ENCODE results near the gene CIAO2A.

The CIAO2A gene

DNA sequence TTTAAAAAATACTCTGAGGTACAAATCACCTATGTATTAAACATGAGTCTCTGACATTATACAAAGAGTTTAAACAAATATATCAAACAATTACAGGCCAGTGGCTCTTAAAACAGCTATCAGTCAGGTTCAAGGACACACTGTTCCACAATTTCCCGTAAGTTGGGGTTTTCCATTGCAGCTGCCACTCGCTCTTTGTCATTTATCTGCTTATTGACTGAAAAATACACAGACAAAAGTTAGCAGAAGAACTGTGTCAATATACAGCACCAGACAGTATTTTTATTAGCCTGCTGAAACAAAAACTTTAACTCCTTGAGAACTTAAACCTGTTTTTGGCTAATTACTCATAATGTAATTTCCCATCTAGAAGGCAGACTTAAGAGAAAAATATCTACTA lies 20.8 kb downstream of the CIAO2A start:
- Histone ChIP-seq H3K4me1 (ENCODE audit: control extremely low read depth in 1 of 4, control insufficient read depth in 4 of 4, insufficient read depth in 4 of 4, low read length in 3 of 4) (peaks cover 0 to 15% (median 7%) of the 10 kb centered on the region in 4 experiments), H3K9me3 (ENCODE audit: control extremely low read depth in 1 of 5, control insufficient read depth in 4 of 5, insufficient read depth in 2 of 5, low read depth in 1 of 5, low read length in 4 of 5) (no peaks in the 10 kb centered on the region), H3K4me3 (ENCODE audit: control insufficient read depth in 1 of 7, extremely low read depth in 1 of 7, insufficient read depth in 4 of 7, low read depth in 2 of 7, low read length in 6 of 7) (no peak overlapping the region), H3K27ac (ENCODE audit: insufficient read depth in 1 of 2, low read depth in 1 of 2, low read length in 2 of 2, poor library complexity in 1 of 2, severe bottlenecking in 2 of 2) (no peak overlapping the region), H3K27me3 (replicated peaks in 2 of 5; ENCODE audit: control insufficient read depth in 4 of 5, insufficient read depth in 5 of 5, low read length in 4 of 5) (no peaks in the 10 kb centered on the region), H3K36me3 (ENCODE audit: control insufficient read depth in 4 of 4, insufficient read depth in 4 of 4, low read length in 3 of 4) (peaks cover 9 to 36% (median 25%) of the 10 kb centered on the region in 4 experiments)
- WGBS (ENCODE audit: insufficient coverage) = 100% methylated on average over 2 of the region's 2 CpGs
- ChIA-PET POLR2A (no interaction called here), CTCF (interaction anchor here (1.3 kb wide), 1 partner anchor 321 kb away, joined by 3 read pairs; no protein-coding TSS in a partner anchor)
- DNase-seq = no peak

- peaks cover 9 to 36% (median 25%) of the 10 kb centered on the region in 4 experiments for H3K36me3 ChIP-seq (ENCODE audit: control insufficient read depth in 4 of 4, insufficient read depth in 4 of 4, low read length in 3 of 4)
- H3K27ac ChIP-seq (ENCODE audit: insufficient read depth in 1 of 2, low read depth in 1 of 2, low read length in 2 of 2, poor library complexity in 1 of 2, severe bottlenecking in 2 of 2) = no peak overlapping the region
- no peaks in the 10 kb centered on the region for H3K9me3 ChIP-seq (ENCODE audit: control extremely low read depth in 1 of 5, control insufficient read depth in 4 of 5, insufficient read depth in 2 of 5, low read depth in 1 of 5, low read length in 4 of 5)
- H3K4me1 ChIP-seq (ENCODE audit: control extremely low read depth in 1 of 4, control insufficient read depth in 4 of 4, insufficient read depth in 4 of 4, low read length in 3 of 4) = peaks cover 0 to 19% (median 9%) of the 10 kb centered on the region in 4 experiments
- DNase-seq = no peak
- ChIA-PET POLR2A (no interaction called here), CTCF (interaction anchor here (0.9 to 1.4 kb wide), 5 partner anchors 9 to 320 kb away, joined by 3 to 10 read pairs (median 3); no protein-coding TSS in a partner anchor)
- no peak overlapping the region for H3K4me3 ChIP-seq (ENCODE audit: control insufficient read depth in 1 of 7, extremely low read depth in 1 of 7, insufficient read depth in 4 of 7, low read depth in 2 of 7, low read length in 6 of 7)
- WGBS (ENCODE audit: insufficient coverage) = 100% methylated on average over 3 of the region's 4 CpGs
- H3K27me3 ChIP-seq (replicated peaks in 2 of 5; ENCODE audit: control insufficient read depth in 4 of 5, insufficient read depth in 5 of 5, low read length in 4 of 5) = no peaks in the 10 kb centered on the region
Observed at GRCh38 chr15:64071931-64072765, 21.5 kb downstream of the CIAO2A start.

GRCh38 chr15:64070965-64071851 lies 22.4 kb downstream of the CIAO2A start:
- Histone ChIP-seq H3K27me3 (replicated peaks in 2 of 5; ENCODE audit: control insufficient read depth in 4 of 5, insufficient read depth in 5 of 5, low read length in 4 of 5) (no peaks in the 10 kb centered on the region), H3K27ac (ENCODE audit: insufficient read depth in 1 of 2, low read depth in 1 of 2, low read length in 2 of 2, poor library complexity in 1 of 2, severe bottlenecking in 2 of 2) (no peak overlapping the region), H3K9me3 (ENCODE audit: control extremely low read depth in 1 of 5, control insufficient read depth in 4 of 5, insufficient read depth in 2 of 5, low read depth in 1 of 5, low read length in 4 of 5) (no peaks in the 10 kb centered on the region), H3K4me1 (ENCODE audit: control extremely low read depth in 1 of 4, control insufficient read depth in 4 of 4, insufficient read depth in 4 of 4, low read length in 3 of 4) (peaks cover 0 to 12% (median 7%) of the 10 kb centered on the region in 4 experiments), H3K36me3 (ENCODE audit: control insufficient read depth in 4 of 4, insufficient read depth in 4 of 4, low read length in 3 of 4) (peaks cover 9 to 36% (median 25%) of the 10 kb centered on the region in 4 experiments), H3K4me3 (ENCODE audit: control insufficient read depth in 1 of 7, extremely low read depth in 1 of 7, insufficient read depth in 4 of 7, low read depth in 2 of 7, low read length in 6 of 7) (no peak overlapping the region)
- DNase-seq = no peak
- ChIA-PET CTCF (interaction anchor here (0.9 to 1.4 kb wide), 5 partner anchors 9 to 253 kb away, joined by 3 to 10 read pairs (median 4); no protein-coding TSS in a partner anchor), POLR2A (no interaction called here)
- 89% methylated on average over 5 of the region's 8 CpGs for WGBS (ENCODE audit: insufficient coverage)

GRCh38 chr15:64070106-64070505 lies 23.5 kb downstream of the CIAO2A start:
- Histone ChIP-seq H3K4me1 (ENCODE audit: control extremely low read depth in 1 of 4, control insufficient read depth in 4 of 4, insufficient read depth in 4 of 4, low read length in 3 of 4) (peaks cover 0 to 7% (median 3%) of the 10 kb centered on the region in 4 experiments), H3K4me3 (ENCODE audit: control insufficient read depth in 1 of 7, extremely low read depth in 1 of 7, insufficient read depth in 4 of 7, low read depth in 2 of 7, low read length in 6 of 7) (no peak overlapping the region), H3K9me3 (ENCODE audit: control extremely low read depth in 1 of 5, control insufficient read depth in 4 of 5, insufficient read depth in 2 of 5, low read depth in 1 of 5, low read length in 4 of 5) (no peaks in the 10 kb centered on the region), H3K27me3 (replicated peaks in 2 of 5; ENCODE audit: control insufficient read depth in 4 of 5, insufficient read depth in 5 of 5, low read length in 4 of 5) (no peaks in the 10 kb centered on the region), H3K27ac (ENCODE audit: insufficient read depth in 1 of 2, low read depth in 1 of 2, low read length in 2 of 2, poor library complexity in 1 of 2, severe bottlenecking in 2 of 2) (no peak overlapping the region), H3K36me3 (ENCODE audit: control insufficient read depth in 4 of 4, insufficient read depth in 4 of 4, low read length in 3 of 4) (peaks cover 9 to 34% (median 24%) of the 10 kb centered on the region in 4 experiments)
- 94% methylated on average over 3 of the region's 3 CpGs for WGBS (ENCODE audit: insufficient coverage)
- ChIA-PET CTCF (interaction anchor here (0.6 to 5.1 kb wide), 10 partner anchors 9 to 325 kb away, joined by 3 to 86 read pairs (median 3); partner anchors contain the start of gene CIAO2A), POLR2A (no interaction called here)
- DNase-seq = no peak

- ChIA-PET POLR2A (no interaction called here), CTCF (interaction anchor here (0.6 to 5.1 kb wide), 31 partner anchors 8 to 409 kb away, joined by 3 to 86 read pairs (median 4); partner anchors contain the start of gene DAPK2)
- no peak overlapping the region for H3K4me3 ChIP-seq (ENCODE audit: control insufficient read depth in 1 of 7, extremely low read depth in 1 of 7, insufficient read depth in 4 of 7, low read depth in 2 of 7, low read length in 6 of 7)
- no peak overlapping the region for H3K27ac ChIP-seq (ENCODE audit: insufficient read depth in 1 of 2, low read depth in 1 of 2, low read length in 2 of 2, poor library complexity in 1 of 2, severe bottlenecking in 2 of 2)
- 100% methylated on average over 1 of the region's 4 CpGs for WGBS (ENCODE audit: insufficient coverage)
- H3K27me3 ChIP-seq (replicated peaks in 2 of 5; ENCODE audit: control insufficient read depth in 4 of 5, insufficient read depth in 5 of 5, low read length in 4 of 5) = no peaks in the 10 kb centered on the region
- DNase-seq = no peak
- H3K4me1 ChIP-seq (ENCODE audit: control extremely low read depth in 1 of 4, control insufficient read depth in 4 of 4, insufficient read depth in 4 of 4, low read length in 3 of 4) = peaks cover 0 to 7% (median 3%) of the 10 kb centered on the region in 4 experiments
- H3K36me3 ChIP-seq (ENCODE audit: control insufficient read depth in 4 of 4, insufficient read depth in 4 of 4, low read length in 3 of 4) = peaks cover 5 to 22% (median 12%) of the 10 kb centered on the region in 4 experiments
- H3K9me3 ChIP-seq (ENCODE audit: control extremely low read depth in 1 of 5, control insufficient read depth in 4 of 5, insufficient read depth in 2 of 5, low read depth in 1 of 5, low read length in 4 of 5) = no peaks in the 10 kb centered on the region
Observed at GRCh38 chr15:64068133-64068532, 25.5 kb downstream of the CIAO2A start.

GRCh38 chr15:64067564-64068030 lies 26.0 kb downstream of the CIAO2A start:
- CTCF ChIA-PET = interaction anchor here (0.7 to 5.1 kb wide), 32 partner anchors 8 to 461 kb away, joined by 3 to 86 read pairs (median 4); partner anchors contain the start of gene DAPK2
- POLR2A ChIA-PET = no interaction called here
- H3K4me1 ChIP-seq (ENCODE audit: control extremely low read depth in 1 of 4, control insufficient read depth in 4 of 4, insufficient read depth in 4 of 4, low read length in 3 of 4) = peaks cover 0 to 7% (median 3%) of the 10 kb centered on the region in 4 experiments
- DNase-seq = peak; percentile 66 to 79 (median 69)
- peaks cover 5 to 18% (median 11%) of the 10 kb centered on the region in 4 experiments for H3K36me3 ChIP-seq (ENCODE audit: control insufficient read depth in 4 of 4, insufficient read depth in 4 of 4, low read length in 3 of 4)
- 29% methylated on average over 10 of the region's 11 CpGs for WGBS (ENCODE audit: insufficient coverage)
- H3K9me3 ChIP-seq (ENCODE audit: control extremely low read depth in 1 of 5, control insufficient read depth in 4 of 5, insufficient read depth in 2 of 5, low read depth in 1 of 5, low read length in 4 of 5) = no peaks in the 10 kb centered on the region
- peak overlapping the region in 1 of 7 experiments; percentile 34 for H3K4me3 ChIP-seq (ENCODE audit: control insufficient read depth in 1 of 7, extremely low read depth in 1 of 7, insufficient read depth in 4 of 7, low read depth in 2 of 7, low read length in 6 of 7)
- H3K27me3 ChIP-seq (replicated peaks in 2 of 5; ENCODE audit: control insufficient read depth in 4 of 5, insufficient read depth in 5 of 5, low read length in 4 of 5) = no peaks in the 10 kb centered on the region
- no peak overlapping the region for H3K27ac ChIP-seq (ENCODE audit: insufficient read depth in 1 of 2, low read depth in 1 of 2, low read length in 2 of 2, poor library complexity in 1 of 2, severe bottlenecking in 2 of 2)
